ENCODE measurements around the gene CDH24. TPM values are rescaled to one million over a fixed set of nuclear protein-coding genes. Genes with fewer than 3 reads are reported as not detected.

Gene CDH24
- polyA plus RNA-seq, 1 experiment, result 14.8 TPM

- Histone ChIP-seq H3K36me3 (ENCODE audit: control insufficient read depth, insufficient read depth, low read length) (peaks cover 3% of the 10 kb centered on the region; the same call in 1 of the 2 replicates), H3K27me3 (ENCODE audit: control insufficient read depth, insufficient read depth, low read length) (no peaks in the 10 kb centered on the region), H3K4me3 (ENCODE audit: low read depth, low read length) (no peak overlapping the region)
- ChIA-PET CTCF (interaction anchor here (0.6 kb wide), 1 partner anchor 50 kb away, joined by 3 read pairs; no protein-coding TSS in a partner anchor), POLR2A (no interaction called here)
- DNase-seq (ENCODE audit: low read depth), result no peak
- TF ChIP-seq CTCF (IDR thresholded peaks at IDR 0.05; ENCODE audit: insufficient read depth, low read depth, low read length), result no peak
Observed at GRCh38 chr14:23045419-23046357, 11.6 kb downstream of the CDH24 start.

- no peaks in the 10 kb centered on the region for H3K27me3 ChIP-seq (ENCODE audit: control insufficient read depth, insufficient read depth, low read length)
- H3K36me3 ChIP-seq (ENCODE audit: control insufficient read depth, insufficient read depth, low read length), result peaks cover 3% of the 10 kb centered on the region; the same call in 1 of the 2 replicates
- ChIA-PET CTCF (interaction anchor here (1.5 to 3.2 kb wide), 4 partner anchors 11 to 58 kb away, joined by 3 to 13 read pairs (median 6); no protein-coding TSS in a partner anchor), POLR2A (no interaction called here)
- no peak for TF ChIP-seq CTCF (IDR thresholded peaks at IDR 0.05; ENCODE audit: insufficient read depth, low read depth, low read length)
- no peak for DNase-seq (ENCODE audit: low read depth)
- H3K4me3 ChIP-seq (ENCODE audit: low read depth, low read length), result no peak overlapping the region
Observed at GRCh38 chr14:23044840-23045239, 12.5 kb downstream of the CDH24 start.

- CTCF ChIA-PET, result interaction anchor here (0.6 to 3.2 kb wide), 6 partner anchors 12 to 67 kb away, joined by 3 to 13 read pairs (median 4); no protein-coding TSS in a partner anchor
- H3K27me3 ChIP-seq (ENCODE audit: control insufficient read depth, insufficient read depth, low read length), result no peaks in the 10 kb centered on the region
- no peaks in the 10 kb centered on the region for H3K36me3 ChIP-seq (ENCODE audit: control insufficient read depth, insufficient read depth, low read length)
- no peak for DNase-seq (ENCODE audit: low read depth)
- no peak for TF ChIP-seq CTCF (IDR thresholded peaks at IDR 0.05; ENCODE audit: insufficient read depth, low read depth, low read length)
- no peak overlapping the region for H3K4me3 ChIP-seq (ENCODE audit: low read depth, low read length)
- POLR2A ChIA-PET, result no interaction called here
Observed at GRCh38 chr14:23043754-23044153, 13.6 kb downstream of the CDH24 start.

GRCh38 chr14:23043145-23043544 is 14.2 kb downstream of the CDH24 start:
- ChIA-PET POLR2A (no interaction called here), CTCF (interaction anchor here (0.6 to 3.2 kb wide), 7 partner anchors 8 to 66 kb away, joined by 3 to 13 read pairs (median 3); no protein-coding TSS in a partner anchor)
- DNase-seq (ENCODE audit: low read depth), result no peak
- no peaks in the 10 kb centered on the region for H3K36me3 ChIP-seq (ENCODE audit: control insufficient read depth, insufficient read depth, low read length)
- no peak for TF ChIP-seq CTCF (IDR thresholded peaks at IDR 0.05; ENCODE audit: insufficient read depth, low read depth, low read length)
- H3K4me3 ChIP-seq (ENCODE audit: low read depth, low read length), result no peak overlapping the region
- H3K27me3 ChIP-seq (ENCODE audit: control insufficient read depth, insufficient read depth, low read length), result no peaks in the 10 kb centered on the region

All from BJ (cell line).